PC-9 (cell line): ENCODE data around the gene KCNMB1.

Experiments
- CTCF ChIP-seq: fragments of 200-600 bp; sonication (generic); conservative IDR thresholded peaks from 2 replicates; pipeline ENCODE4 v1.6.1; 2017; ENCODE audit warnings: mixed run types, antibody characterized with exemption, mild to moderate bottlenecking, moderate library complexity
- EZH2 ChIP-seq: fragments of 200-600 bp; sonication (generic); IDR thresholded peaks from 2 replicates; pipeline ENCODE4 v1.8.0; 2017; ENCODE audit warnings: antibody characterized with exemption, low read depth

- TF ChIP-seq CTCF (no peak), EZH2 (no peak)
Observed at GRCh38 chr5:170363671-170364070, 25.5 kb downstream of the KCNMB1 start.
